Lung (tissue), 12 donors: ENCODE results near the gene EYA3. TPM values are rescaled to one million over a fixed set of nuclear protein-coding genes. Genes with fewer than 3 reads are reported as not detected.

Experiments
- ATAC-seq: fragments of 200-7000 bp; cut with Tn5 transposase; one replicate; pipeline ENCODE4 v1.9.1; 2020; ENCODE audit warnings: moderate number of reproducible peaks; ENCODE audit not compliant: insufficient read depth, low FRiP score
- DNase-seq, 3 donors: peaks; one replicate each; pipeline ENCODE4 v3.0.0-alpha.2; 2013 to 2017
- H3K27ac ChIP-seq, 2 donors: one replicate each; pipeline ENCODE4 v1.5.1; 2013; ENCODE audit warnings: mild to moderate bottlenecking in 2 of 2, moderate library complexity in 2 of 2, control low read depth in 1 of 2, inconsistent platforms in 1 of 2, low read depth in 1 of 2, low read length in 1 of 2
- H3K27me3 ChIP-seq, 3 donors: one replicate each; pipeline ENCODE4 v1.5.1; 2013; ENCODE audit warnings: low read length in 2 of 3; ENCODE audit not compliant: control insufficient read depth in 3 of 3, insufficient read depth in 3 of 3
- H3K36me3 ChIP-seq, 4 donors: one replicate each; pipeline ENCODE4 v1.5.1; 2013; ENCODE audit warnings: low read length in 4 of 4, mild to moderate bottlenecking in 1 of 4, moderate library complexity in 1 of 4; ENCODE audit not compliant: control insufficient read depth in 4 of 4, insufficient read depth in 4 of 4
- H3K4me1 ChIP-seq, 5 donors: one replicate each; pipeline ENCODE4 v1.5.1; 2013; ENCODE audit warnings: low read length in 5 of 5, mild to moderate bottlenecking in 2 of 5, moderate library complexity in 1 of 5; ENCODE audit not compliant: control insufficient read depth in 5 of 5, insufficient read depth in 5 of 5
- H3K4me3 ChIP-seq: one replicate; pipeline ENCODE4 v1.5.1; 2013; ENCODE audit warnings: mild to moderate bottlenecking, control low read depth, moderate library complexity
- H3K9ac ChIP-seq, 2 donors: one replicate each; pipeline ENCODE4 v1.5.1; 2013; ENCODE audit warnings: low read length in 2 of 2, control low read depth in 1 of 2; ENCODE audit not compliant: insufficient read depth in 1 of 2
- H3K9me3 ChIP-seq, 4 donors: one replicate each; pipeline ENCODE4 v1.5.1; 2013; ENCODE audit warnings: low read length in 3 of 4, mild to moderate bottlenecking in 1 of 4, moderate library complexity in 1 of 4; ENCODE audit not compliant: control insufficient read depth in 4 of 4, insufficient read depth in 3 of 4
- WGBS, 2 donors: extraction: QIAGEN DNeasy Blood & Tissue Kit; methylation state at CpG; one replicate each; pipeline ENCODE4 v1.1.7; 2013; 5-methylcytosine and 5-hydroxymethylcytosine counted together
- polyA plus RNA-seq, 2 donors: library from polyadenylated mRNA; stranded (reverse); fragments of 200-250 nt; gene quantifications; one replicate each; pipeline ENCODE4 v1.2.1, GENCODE V29; 2013
- total RNA-seq, 2 donors: library from RNA; depleted of rRNA in 1 of 2; stranded (reverse); fragments of >200 nt in 1 of 2; gene quantifications; one replicate each; pipeline ENCODE4 v1.2.1, GENCODE V29; 2014 to 2021
- TF ChIP-seq, protein P1 (sequence below): IDR thresholded peaks from 2 replicates; pipeline ENCODE4 v1.5.1; 2012; ENCODE audit warnings: mild to moderate bottlenecking; ENCODE audit errors: control extremely low read depth, extremely low read depth
- donor health status: control.
- donor health status: control.
- donor health status: Bipolar disorder and iron deficiency.
- donor health status: healthy.
- donor health status: DM: yes; HTN: yes; CAD: no.

Gene EYA3
- total and polyA plus RNA-seq, 4 donors = 6.3 to 21.8 (median 13.4) TPM

GRCh38 chr1:27961646-27962221 is 126.7 kb downstream of the EYA3 start:
- WGBS, 2 donors = 62 to 63% methylated on average over 4 of the region's 4 CpGs
- no peak for DNase-seq
- H3K27me3 ChIP-seq = no peaks in the 10 kb centered on the region
- H3K4me1 ChIP-seq = peaks cover 0 to 16% (median 5%) of the 10 kb centered on the region in 5 donors
- peak overlapping the region in 1 of 2 donors; percentile 48 for H3K27ac ChIP-seq
- H3K9ac ChIP-seq = no peak overlapping the region
- TF ChIP-seq, protein P1, sequence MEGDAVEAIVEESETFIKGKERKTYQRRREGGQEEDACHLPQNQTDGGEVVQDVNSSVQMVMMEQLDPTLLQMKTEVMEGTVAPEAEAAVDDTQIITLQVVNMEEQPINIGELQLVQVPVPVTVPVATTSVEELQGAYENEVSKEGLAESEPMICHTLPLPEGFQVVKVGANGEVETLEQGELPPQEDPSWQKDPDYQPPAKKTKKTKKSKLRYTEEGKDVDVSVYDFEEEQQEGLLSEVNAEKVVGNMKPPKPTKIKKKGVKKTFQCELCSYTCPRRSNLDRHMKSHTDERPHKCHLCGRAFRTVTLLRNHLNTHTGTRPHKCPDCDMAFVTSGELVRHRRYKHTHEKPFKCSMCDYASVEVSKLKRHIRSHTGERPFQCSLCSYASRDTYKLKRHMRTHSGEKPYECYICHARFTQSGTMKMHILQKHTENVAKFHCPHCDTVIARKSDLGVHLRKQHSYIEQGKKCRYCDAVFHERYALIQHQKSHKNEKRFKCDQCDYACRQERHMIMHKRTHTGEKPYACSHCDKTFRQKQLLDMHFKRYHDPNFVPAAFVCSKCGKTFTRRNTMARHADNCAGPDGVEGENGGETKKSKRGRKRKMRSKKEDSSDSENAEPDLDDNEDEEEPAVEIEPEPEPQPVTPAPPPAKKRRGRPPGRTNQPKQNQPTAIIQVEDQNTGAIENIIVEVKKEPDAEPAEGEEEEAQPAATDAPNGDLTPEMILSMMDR = no peak
- ATAC-seq = no peak
- H3K9me3 ChIP-seq = peaks cover 0 to 2% (median 0%) of the 10 kb centered on the region in 4 donors
- no peak overlapping the region for H3K4me3 ChIP-seq
- H3K36me3 ChIP-seq = peaks cover 0 to 27% (median 4%) of the 10 kb centered on the region in 4 donors

DNA sequence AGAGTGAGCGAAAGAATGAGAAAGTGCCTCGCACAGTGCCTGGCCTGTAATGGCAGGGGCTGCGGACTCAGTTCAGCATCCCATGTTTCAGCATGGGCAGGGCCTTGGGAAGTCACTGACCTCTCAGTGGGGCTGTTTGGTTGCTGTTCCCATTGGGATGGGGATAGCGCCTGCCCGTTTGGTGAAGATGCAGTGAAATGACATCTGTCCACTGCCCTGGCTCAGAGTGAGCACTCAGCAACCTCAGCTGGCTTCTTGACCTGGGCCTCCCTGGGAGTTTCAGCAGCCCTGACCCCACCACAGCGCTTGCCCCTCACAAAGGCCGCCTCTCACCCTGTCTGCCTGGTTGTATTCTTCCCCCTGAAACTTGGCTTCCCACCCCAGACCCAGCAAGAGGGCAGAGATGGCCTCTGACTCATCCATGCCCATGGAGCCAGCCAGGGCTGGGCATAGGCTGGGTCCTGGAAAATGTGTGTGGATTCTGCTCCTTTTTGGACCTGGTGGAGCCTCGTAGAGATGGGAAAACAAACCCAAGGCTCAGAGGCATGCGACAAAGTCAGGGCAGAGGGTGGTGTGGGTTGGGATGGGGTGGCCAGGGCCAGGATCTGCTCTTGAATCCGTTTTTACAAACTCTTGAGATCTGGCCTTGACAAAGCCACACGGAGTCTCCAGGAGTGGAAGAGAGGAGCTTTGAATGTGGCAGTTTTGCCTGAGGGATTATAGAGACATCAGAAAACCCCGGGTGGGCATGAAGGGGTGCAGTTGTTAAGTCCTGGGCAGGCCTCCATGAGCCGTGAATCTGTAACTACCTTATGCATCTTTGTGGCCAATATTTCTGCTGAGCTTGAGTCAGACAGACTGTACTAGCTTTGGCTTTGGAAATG is 127.4 kb downstream of the EYA3 start:
- H3K27ac ChIP-seq = peak overlapping the region; percentile 7 to 97

DNA sequence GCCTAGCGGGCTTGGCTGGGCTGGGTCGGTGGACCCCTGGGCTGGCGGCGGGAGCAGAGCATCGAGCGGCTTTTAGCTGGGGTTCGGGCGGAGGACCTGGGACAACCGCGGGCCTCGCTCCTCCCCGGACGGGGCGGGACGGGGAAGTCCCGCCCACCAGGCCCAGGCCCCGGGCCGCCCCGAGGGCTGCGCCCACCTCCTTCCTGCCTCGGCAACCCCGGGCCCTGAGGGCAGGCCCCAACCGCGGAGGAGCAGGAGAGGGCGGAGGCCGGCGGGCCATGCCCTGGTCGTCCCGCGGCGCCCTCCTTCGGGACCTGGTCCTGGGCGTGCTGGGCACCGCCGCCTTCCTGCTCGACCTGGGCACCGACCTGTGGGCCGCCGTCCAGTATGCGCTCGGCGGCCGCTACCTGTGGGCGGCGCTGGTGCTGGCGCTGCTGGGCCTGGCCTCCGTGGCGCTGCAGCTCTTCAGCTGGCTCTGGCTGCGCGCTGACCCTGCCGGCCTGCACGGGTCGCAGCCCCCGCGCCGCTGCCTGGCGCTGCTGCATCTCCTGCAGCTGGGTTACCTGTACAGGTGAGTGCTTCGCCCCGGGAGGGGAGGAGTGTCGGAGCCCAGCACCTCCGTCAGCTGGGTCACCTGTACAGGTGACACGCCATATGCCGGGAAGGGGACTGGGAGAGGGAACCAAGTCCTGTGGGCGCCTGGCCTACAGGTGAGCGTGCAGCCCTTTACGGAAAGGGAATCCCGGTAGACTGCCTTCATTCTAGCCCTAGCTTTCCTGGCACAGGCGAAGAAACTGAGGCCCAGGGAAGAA is 128.4 kb downstream of the EYA3 start, which contains the start of gene XKR8:
Gene XKR8 (plus strand): TSS at position 182 of the 812 bp plus-strand sequence. CDS start 97 bp downstream, at position 279.
- 5 to 6% methylated on average over 39 to 68 of the region's 68 CpGs for WGBS, 2 donors
- peak within 1 kb of the TSS; percentile 67 for H3K4me3 ChIP-seq
- H3K9me3 ChIP-seq = no peaks in the 10 kb centered on the region
- peaks cover 0 to 16% (median 5%) of the 10 kb centered on the region in 5 donors for H3K4me1 ChIP-seq
- H3K9ac ChIP-seq = peak within 1 kb of the TSS; percentile 82 to 86
- no peaks in the 10 kb centered on the region for H3K27me3 ChIP-seq
- H3K36me3 ChIP-seq = peaks cover 0 to 12% (median 2%) of the 10 kb centered on the region in 4 donors
- DNase-seq = peak; percentile 86 to 93 (median 87)
- TF ChIP-seq, protein P1 = peak; percentile 42
- peak; percentile 95 for ATAC-seq
- peak within 1 kb of the TSS; percentile 86 to 97 for H3K27ac ChIP-seq

More for the DNA sequence above, 127.4 kb downstream of the EYA3 start:
- Histone ChIP-seq H3K27me3 (no peaks in the 10 kb centered on the region), H3K4me1 (peaks cover 0 to 16% (median 5%) of the 10 kb centered on the region in 5 donors), H3K9ac (peak overlapping the region in 1 of 2 donors; percentile 59), H3K4me3 (peak overlapping the region; percentile 67), H3K36me3 (peaks cover 0 to 19% (median 2%) of the 10 kb centered on the region in 4 donors), H3K9me3 (no peaks in the 10 kb centered on the region)
- TF ChIP-seq, protein P1 = no peak
- WGBS, 2 donors = 61 to 68% methylated on average over 13 of the region's 13 CpGs
- no peak for DNase-seq
- no peak for ATAC-seq
